HG03135 (cell line): Measurements from ENCODE around the gene CD96.
A peak's percentile ranks its signal among the peaks of the same experiment; 100 is the strongest.
"Not testable (repeated sequence)": the region's sequence is repeated elsewhere in the genome, so short reads cannot be mapped to it uniquely, and the experiment has no call there.

ENCODE experiments used
- ATAC-seq: cut with Tn5 transposase; IDR thresholded peaks from one replicate; pipeline ENCODE4 v1.9.1; 2021; ENCODE audit warnings: mild to moderate bottlenecking, moderate library complexity; ENCODE audit not compliant: unreplicated experiment

Gene CD96

GRCh38 chr3:111668888-111669488, 127.0 kb downstream of the CD96 start:
- ATAC-seq: peak; percentile 48

GRCh38 chr3:111669926-111670630, 128.1 kb downstream of the CD96 start:
- no peak for ATAC-seq

GRCh38 chr3:111672461-111672860, 130.5 kb downstream of the CD96 start:
- not testable (repeated sequence) for ATAC-seq

- ATAC-seq: no peak
These were observed 133.8 kb downstream of the CD96 start for GRCh38 chr3:111675846-111676210.

GRCh38 chr3:111676211-111677006, 134.4 kb downstream of the CD96 start:
- no peak for ATAC-seq

GRCh38 chr3:111677007-111677392, 135.0 kb downstream of the CD96 start:
- no peak for ATAC-seq

- ATAC-seq: no peak
These were observed 139.8 kb downstream of the CD96 start for GRCh38 chr3:111681661-111682426.

GRCh38 chr3:111684640-111685039, 142.6 kb downstream of the CD96 start:
- no peak for ATAC-seq

GRCh38 chr3:111688190-111688800, 146.3 kb downstream of the CD96 start:
- no peak for ATAC-seq

GRCh38 chr3:111690242-111690641, 148.2 kb downstream of the CD96 start:
- peak; percentile 94 for ATAC-seq

GRCh38 chr3:111691293-111691909, 149.4 kb downstream of the CD96 start:
- ATAC-seq: no peak

GRCh38 chr3:111692593-111693552, 150.9 kb downstream of the CD96 start:
- peak; percentile 46 for ATAC-seq

- ATAC-seq: no peak
These were observed 152.5 kb downstream of the CD96 start for GRCh38 chr3:111694471-111694870.

- ATAC-seq: no peak
These were observed 153.7 kb downstream of the CD96 start for GRCh38 chr3:111695636-111696117.

GRCh38 chr3:111700054-111700453, 158.1 kb downstream of the CD96 start:
- ATAC-seq: no peak

GRCh38 chr3:111701292-111701906, 159.4 kb downstream of the CD96 start:
- no peak for ATAC-seq
